Left kidney (tissue), 2 donors: ENCODE results near the gene GALR2. TPM values are rescaled to one million over a fixed set of nuclear protein-coding genes. Genes with fewer than 3 reads are reported as not detected.

ENCODE experiments used
- DNase-seq: peaks from one replicate; pipeline ENCODE4 v3.0.0-alpha.2; 2013
- polyA plus RNA-seq: library from polyadenylated mRNA; unstranded; fragments of 120-200 nt; gene quantifications from one replicate; pipeline ENCODE4 v1.2.1, GENCODE V29; 2013; ENCODE audit not compliant: insufficient read length

GALR2 gene
- polyA plus RNA-seq, 1 donor: 0.17 TPM

DNA sequence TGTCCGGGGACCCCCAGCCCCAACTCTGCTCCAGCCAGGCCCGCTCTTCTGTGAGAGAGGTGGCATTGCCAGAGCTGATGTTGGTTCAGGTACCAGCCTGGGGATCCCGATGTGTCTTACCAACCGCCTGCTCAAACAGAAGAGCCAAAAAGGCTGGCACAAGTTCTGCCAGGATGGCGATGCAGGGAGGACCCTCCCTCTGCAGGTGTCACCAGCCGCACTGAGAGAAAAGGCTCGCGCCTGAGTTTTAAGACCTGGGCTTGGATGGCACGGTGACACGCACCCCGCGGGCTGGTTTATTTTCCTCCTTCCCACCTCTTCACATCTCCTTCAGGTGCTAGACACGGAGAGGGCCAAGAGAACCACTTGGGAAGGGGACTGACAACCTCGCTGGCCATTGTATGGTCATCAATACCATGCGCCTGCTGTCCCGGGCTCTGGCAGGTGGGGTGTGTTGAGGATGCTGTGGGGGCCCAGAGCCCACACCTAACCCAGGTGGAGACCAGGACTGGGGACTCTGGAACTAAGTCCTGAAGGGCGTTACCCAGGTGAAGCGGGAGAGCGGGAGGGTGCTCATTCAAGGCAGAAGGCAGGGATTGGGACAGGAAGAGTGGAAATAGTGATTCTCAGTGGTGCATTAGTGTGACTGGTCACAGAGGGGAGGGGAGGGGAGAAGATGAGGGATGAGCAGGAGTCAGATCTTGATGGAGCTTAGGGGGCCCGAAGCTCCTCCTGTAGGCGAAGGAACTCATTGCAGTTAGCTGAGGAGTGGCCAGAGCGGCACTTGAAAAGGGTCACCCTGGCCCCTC is 50.2 kb downstream of the GALR2 start:
- no peak for DNase-seq

DNA sequence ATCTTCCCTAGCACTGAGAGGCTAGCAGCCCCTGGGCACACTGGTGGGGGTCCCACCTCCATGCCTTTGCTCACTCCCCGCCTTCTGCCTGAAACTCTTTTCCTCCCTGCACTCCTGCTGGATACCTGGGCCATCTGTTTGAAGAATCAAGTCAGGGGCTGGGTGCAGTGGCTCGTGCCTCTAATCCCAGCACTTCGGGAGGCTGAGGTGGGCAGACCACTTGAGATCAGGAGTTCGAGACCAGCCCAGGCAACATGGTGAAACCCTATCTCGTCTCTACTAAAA is 50.8 kb downstream of the GALR2 start:
- no peak for DNase-seq

- no peak for DNase-seq
These were observed 51.3 kb downstream of the GALR2 start for GRCh38 chr17:76125922-76126321.

Other genes starting within 250 kb of the GALR2 start
- gene UNC13D, start 230.4 kb upstream of the GALR2 start, polyA plus RNA-seq: 5.4 TPM
- gene WBP2, start 219.4 kb upstream of the GALR2 start, polyA plus RNA-seq: 75.9 TPM
- 4.7 TPM for gene TRIM47, start 196.2 kb upstream of the GALR2 start, polyA plus RNA-seq
- 14.1 TPM for gene TRIM65, start 177.8 kb upstream of the GALR2 start, polyA plus RNA-seq
- gene MRPL38, start 169.9 kb upstream of the GALR2 start, polyA plus RNA-seq: 74.8 TPM
- 12.2 TPM for gene FBF1, start 133.7 kb upstream of the GALR2 start, polyA plus RNA-seq
- 39.0 TPM for gene ACOX1, start 95.6 kb upstream of the GALR2 start, polyA plus RNA-seq
- 24.7 TPM for gene TEN1, start 95.5 kb upstream of the GALR2 start, polyA plus RNA-seq
- gene CDK3, start 73.9 kb upstream of the GALR2 start, polyA plus RNA-seq: 19.0 TPM
- gene EVPL, start 47.5 kb upstream of the GALR2 start, polyA plus RNA-seq: 19.8 TPM
- 105 TPM for gene SRP68, start 2.3 kb upstream of the GALR2 start, polyA plus RNA-seq
- gene ZACN, start 4.4 kb downstream of the GALR2 start, polyA plus RNA-seq: 14.2 TPM
- gene EXOC7, start 29.0 kb downstream of the GALR2 start, polyA plus RNA-seq: 178 TPM
- 15.5 TPM for gene FOXJ1, start 66.5 kb downstream of the GALR2 start, polyA plus RNA-seq
- 28.7 TPM for gene RNF157, start 165.7 kb downstream of the GALR2 start, polyA plus RNA-seq
- 23.1 TPM for gene UBALD2, start 190.6 kb downstream of the GALR2 start, polyA plus RNA-seq
- 8.9 TPM for gene QRICH2, start 233.5 kb downstream of the GALR2 start, polyA plus RNA-seq